ENCODE data around the gene PRPH2. TPM values are rescaled to one million over a fixed set of nuclear protein-coding genes. Genes with fewer than 3 reads are reported as not detected.
"Not testable (repeated sequence)": the region's sequence is repeated elsewhere in the genome, so short reads cannot be mapped to it uniquely, and the experiment has no call there.

PRPH2 gene
- polyA plus RNA-seq, 1 donor: 1.5 TPM

DNA sequence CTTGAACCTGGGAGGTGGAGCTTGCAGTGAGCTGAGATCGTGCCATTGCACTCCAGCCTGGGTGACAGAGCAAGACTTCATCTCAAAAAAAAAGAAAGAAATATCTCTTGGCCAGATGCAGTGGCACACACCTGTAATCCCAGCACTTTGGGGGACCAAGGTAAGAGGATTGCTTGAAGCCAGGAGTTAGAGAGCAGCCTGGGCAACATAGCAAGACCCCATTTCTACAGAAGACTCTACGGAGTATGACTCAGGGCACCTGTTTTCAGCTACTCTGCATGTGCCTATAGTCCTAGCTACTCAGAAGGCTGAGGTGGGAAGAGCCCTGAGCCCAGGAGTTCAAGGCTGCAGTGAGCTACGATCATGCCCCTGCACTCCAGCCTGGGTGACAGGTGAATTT lies 19.6 kb downstream of the PRPH2 start:
- H3K9me3 ChIP-seq (ENCODE audit: control insufficient read depth, low read depth, low read length); H3K4me3 ChIP-seq (ENCODE audit: low read length); H3K4me1 ChIP-seq (ENCODE audit: control insufficient read depth, insufficient read depth, low read length); H3K27me3 ChIP-seq (ENCODE audit: control insufficient read depth, insufficient read depth, low read length); DNase-seq; H3K36me3 ChIP-seq (ENCODE audit: control insufficient read depth, insufficient read depth, low read length); H3K27ac ChIP-seq (ENCODE audit: low read length): not testable (repeated sequence)
- WGBS (ENCODE audit: insufficient coverage, low lambda C conversion rate): no CpG with 5 or more reads among the region's 3 CpGs

DNA sequence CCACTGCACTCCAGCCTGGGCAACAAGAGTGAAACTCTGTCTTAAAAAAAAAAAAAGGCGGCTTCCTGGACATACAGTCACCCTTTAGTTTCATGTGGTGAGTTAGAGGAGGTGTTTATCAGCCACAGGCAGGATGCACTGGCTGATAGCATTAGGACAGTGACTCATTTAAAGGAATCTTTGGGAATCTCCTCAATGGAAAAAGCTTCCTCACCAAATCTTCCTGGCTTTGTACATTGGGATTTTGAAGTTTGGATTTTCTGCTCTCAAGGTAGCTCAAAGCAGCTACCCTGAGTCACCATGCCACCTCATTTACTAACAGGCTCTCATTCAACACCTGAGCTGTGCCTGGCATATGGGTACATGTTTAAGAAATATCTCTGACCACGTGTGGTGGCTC lies 20.2 kb downstream of the PRPH2 start:
- Histone ChIP-seq H3K9me3 (ENCODE audit: control insufficient read depth, low read depth, low read length) (no peaks in the 10 kb centered on the region), H3K27ac (ENCODE audit: low read length) (no peak overlapping the region), H3K36me3 (ENCODE audit: control insufficient read depth, insufficient read depth, low read length) (peaks cover 5% of the 10 kb centered on the region), H3K4me3 (ENCODE audit: low read length) (no peak overlapping the region), H3K4me1 (ENCODE audit: control insufficient read depth, insufficient read depth, low read length) (peaks cover 3% of the 10 kb centered on the region), H3K27me3 (ENCODE audit: control insufficient read depth, insufficient read depth, low read length) (no peaks in the 10 kb centered on the region)
- DNase-seq: no peak
- WGBS (ENCODE audit: insufficient coverage, low lambda C conversion rate): no CpG with 5 or more reads among the region's 2 CpGs

DNA sequence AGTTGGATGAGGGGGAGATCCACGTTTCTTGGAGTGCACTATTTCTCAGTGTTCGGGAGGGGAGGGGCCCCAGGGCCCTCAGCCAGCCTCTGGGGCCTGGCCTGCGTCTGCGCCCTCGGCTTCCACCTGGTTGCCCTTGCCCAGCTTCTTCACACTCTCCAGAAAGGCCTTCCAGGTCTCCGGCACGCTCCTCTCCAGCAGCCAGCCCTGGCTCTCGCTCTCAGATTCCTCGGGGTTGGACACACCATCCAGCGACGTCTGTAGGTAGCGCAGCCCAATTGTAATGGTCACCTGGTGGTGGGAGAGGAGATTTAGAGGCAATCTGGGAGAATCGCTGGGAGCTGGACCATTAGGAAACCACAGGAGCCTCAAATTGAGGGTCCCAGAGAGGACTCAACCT lies 24.2 kb downstream of the PRPH2 start:
- Histone ChIP-seq H3K27me3 (ENCODE audit: control insufficient read depth, insufficient read depth, low read length) (no peaks in the 10 kb centered on the region), H3K27ac (ENCODE audit: low read length) (no peak overlapping the region), H3K36me3 (ENCODE audit: control insufficient read depth, insufficient read depth, low read length) (peaks cover 23% of the 10 kb centered on the region), H3K4me3 (ENCODE audit: low read length) (no peak overlapping the region), H3K9me3 (ENCODE audit: control insufficient read depth, low read depth, low read length) (no peaks in the 10 kb centered on the region), H3K4me1 (ENCODE audit: control insufficient read depth, insufficient read depth, low read length) (no peaks in the 10 kb centered on the region)
- DNase-seq: no peak
- no CpG with 5 or more reads among the region's 13 CpGs for WGBS (ENCODE audit: insufficient coverage, low lambda C conversion rate)

DNA sequence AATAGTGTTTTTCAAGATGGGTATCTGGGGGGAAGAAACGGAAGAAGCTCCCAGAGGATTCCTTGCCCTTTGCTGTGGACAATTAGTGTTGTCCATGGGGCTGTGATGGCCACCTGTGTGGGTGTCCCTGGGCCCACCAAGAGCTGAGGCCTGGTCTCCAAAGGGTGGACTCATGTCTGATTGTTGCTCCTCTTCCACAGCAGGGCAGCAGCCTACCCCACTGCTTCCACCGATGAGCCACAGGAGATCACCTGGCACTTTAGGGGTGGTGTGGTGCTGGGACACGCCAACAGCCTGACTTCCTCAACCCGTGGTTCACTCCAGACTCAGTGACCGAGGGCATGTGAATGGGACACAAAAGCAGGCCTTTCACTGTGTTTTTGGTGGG lies 25.1 kb downstream of the PRPH2 start:
- Histone ChIP-seq H3K4me3 (ENCODE audit: low read length) (no peak overlapping the region), H3K9me3 (ENCODE audit: control insufficient read depth, low read depth, low read length) (no peaks in the 10 kb centered on the region), H3K36me3 (ENCODE audit: control insufficient read depth, insufficient read depth, low read length) (peaks cover 30% of the 10 kb centered on the region), H3K27me3 (ENCODE audit: control insufficient read depth, insufficient read depth, low read length) (no peaks in the 10 kb centered on the region), H3K4me1 (ENCODE audit: control insufficient read depth, insufficient read depth, low read length) (no peaks in the 10 kb centered on the region), H3K27ac (ENCODE audit: low read length) (no peak overlapping the region)
- no CpG with 5 or more reads among the region's 5 CpGs for WGBS (ENCODE audit: insufficient coverage, low lambda C conversion rate)
- DNase-seq: no peak

DNA sequence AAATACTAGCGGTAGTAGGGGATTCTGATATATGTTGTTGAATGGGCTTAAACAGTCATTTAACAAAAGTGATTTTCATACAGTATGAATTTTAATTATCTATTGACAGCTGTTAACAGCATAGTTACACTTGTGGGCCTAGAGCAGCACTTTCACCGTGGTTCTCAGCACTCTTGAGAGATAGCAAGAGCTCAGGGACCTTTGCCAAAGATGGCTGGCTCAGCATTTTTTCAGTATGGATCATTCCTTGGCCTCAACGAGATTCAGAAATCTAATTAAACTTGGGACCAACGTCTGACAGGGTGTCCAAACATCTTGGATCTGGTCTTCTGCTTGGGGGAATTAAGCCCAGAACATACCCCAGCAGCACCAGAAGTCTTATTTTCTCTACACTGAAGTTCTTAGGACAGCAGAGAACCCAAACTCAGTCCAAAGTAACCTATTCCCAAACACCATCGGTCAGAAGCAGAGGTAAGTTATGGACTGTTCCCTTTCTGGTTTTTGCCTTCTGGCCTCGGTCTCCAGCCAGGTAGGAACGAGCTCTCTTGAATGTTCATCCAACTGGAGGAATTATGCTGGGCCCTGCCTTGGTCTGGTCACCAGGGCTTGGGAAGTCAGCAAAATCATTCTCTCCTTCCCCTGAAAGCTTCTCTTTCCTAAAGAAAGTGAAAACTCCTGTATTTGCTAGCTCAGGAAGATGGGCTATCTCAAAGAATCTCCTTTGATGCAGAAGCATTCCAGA lies 25.7 kb downstream of the PRPH2 start:
- Histone ChIP-seq H3K27ac (ENCODE audit: low read length) (no peak overlapping the region), H3K36me3 (ENCODE audit: control insufficient read depth, insufficient read depth, low read length) (peaks cover 33% of the 10 kb centered on the region), H3K4me3 (ENCODE audit: low read length) (no peak overlapping the region), H3K27me3 (ENCODE audit: control insufficient read depth, insufficient read depth, low read length) (no peaks in the 10 kb centered on the region), H3K9me3 (ENCODE audit: control insufficient read depth, low read depth, low read length) (no peaks in the 10 kb centered on the region), H3K4me1 (ENCODE audit: control insufficient read depth, insufficient read depth, low read length) (no peaks in the 10 kb centered on the region)
- WGBS (ENCODE audit: insufficient coverage, low lambda C conversion rate): no CpG with 5 or more reads among the region's 7 CpGs
- DNase-seq: no peak

DNA sequence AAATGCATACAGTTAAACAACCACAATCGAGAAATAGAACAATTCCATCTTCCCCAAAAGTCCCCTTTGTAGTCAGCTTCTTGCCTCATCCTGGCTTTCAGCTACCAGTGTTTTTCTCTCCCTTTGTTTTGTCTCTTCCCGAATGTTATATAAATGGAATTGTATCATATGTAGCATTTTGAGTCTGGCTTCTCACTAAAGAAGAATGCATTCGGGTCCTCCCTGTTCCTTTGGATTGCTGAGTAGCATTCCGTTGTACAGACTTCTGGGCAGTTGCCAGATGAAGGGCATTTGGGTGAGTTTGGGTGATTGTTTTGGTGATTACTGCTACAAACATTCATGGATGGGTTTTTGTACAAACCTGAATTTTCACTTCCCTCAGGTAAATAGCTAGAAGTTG lies 27.8 kb downstream of the PRPH2 start:
- peaks cover 53% of the 10 kb centered on the region for H3K36me3 ChIP-seq (ENCODE audit: control insufficient read depth, insufficient read depth, low read length)
- H3K4me3 ChIP-seq (ENCODE audit: low read length): no peak overlapping the region
- H3K27me3 ChIP-seq (ENCODE audit: control insufficient read depth, insufficient read depth, low read length): no peaks in the 10 kb centered on the region
- H3K9me3 ChIP-seq (ENCODE audit: control insufficient read depth, low read depth, low read length): no peaks in the 10 kb centered on the region
- WGBS (ENCODE audit: insufficient coverage, low lambda C conversion rate): 100% methylated on average over 1 of the region's 4 CpGs
- H3K27ac ChIP-seq (ENCODE audit: low read length): no peak overlapping the region
- no peaks in the 10 kb centered on the region for H3K4me1 ChIP-seq (ENCODE audit: control insufficient read depth, insufficient read depth, low read length)
- no peak for DNase-seq

DNA sequence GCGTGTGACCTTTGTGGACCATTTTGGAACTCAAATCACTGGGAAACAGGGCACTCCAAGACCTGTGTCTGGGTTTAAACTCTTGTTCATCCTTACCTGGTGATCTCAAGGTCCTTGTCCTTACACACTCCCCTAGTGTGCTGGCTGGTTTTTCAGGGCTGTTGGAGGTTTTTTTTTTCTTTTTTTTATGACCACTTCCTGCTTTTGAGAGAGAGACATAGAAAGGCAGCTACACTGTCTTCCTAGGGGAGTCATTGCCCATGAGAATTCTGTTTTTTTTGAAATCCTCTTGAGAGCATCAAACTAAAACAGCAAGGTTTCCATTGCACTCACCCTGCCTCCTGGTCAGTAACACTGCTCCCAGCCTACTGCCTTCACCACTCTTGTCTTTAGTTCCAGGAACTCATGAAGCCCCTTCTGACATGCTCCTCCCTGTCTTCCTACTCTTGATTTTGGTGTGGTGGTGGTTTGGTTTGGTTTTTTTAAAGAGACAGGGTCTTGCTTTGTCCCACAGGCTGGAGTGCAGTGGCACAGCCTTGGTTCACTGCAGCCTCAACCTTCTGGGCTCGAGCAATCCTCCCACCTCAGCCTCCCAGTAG lies 28.6 kb downstream of the PRPH2 start:
- Histone ChIP-seq H3K27ac (ENCODE audit: low read length) (no peak overlapping the region), H3K4me1 (ENCODE audit: control insufficient read depth, insufficient read depth, low read length) (no peaks in the 10 kb centered on the region)

DNA sequence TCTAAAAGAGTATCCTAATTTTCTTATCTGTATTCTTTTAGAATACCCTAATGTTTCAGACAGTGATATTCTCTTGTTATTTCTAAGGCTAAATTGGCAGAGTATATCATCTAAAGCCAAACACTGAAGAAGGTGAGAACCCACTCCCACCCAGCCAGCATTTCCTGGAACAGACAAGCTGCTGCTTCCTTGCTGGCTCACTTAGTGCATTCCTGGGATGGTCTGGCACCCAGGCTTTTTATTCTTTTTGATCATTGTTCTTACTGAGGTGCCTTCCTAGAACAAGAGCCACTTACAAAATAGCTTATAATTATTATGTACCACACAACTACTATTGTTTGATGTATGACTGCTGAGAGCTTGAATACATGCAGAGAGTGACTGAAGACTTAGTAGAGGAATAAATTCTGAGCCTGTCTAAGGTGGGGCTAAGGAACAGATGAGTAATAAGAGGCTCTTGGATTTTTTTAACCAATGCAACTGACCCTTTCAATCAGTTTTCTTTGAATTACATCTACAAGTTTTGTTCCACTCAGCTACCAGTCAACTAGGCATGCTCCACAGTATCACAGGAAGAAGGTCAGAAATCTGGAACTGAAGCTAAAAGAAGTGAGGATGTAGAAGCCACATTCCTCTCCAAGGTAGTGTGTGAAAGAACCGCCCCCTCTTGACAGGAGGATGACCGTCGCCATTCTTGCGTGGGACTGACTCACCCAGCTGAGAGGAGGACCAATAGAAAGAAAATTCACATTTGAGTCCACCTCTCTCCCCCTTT lies 30.1 kb downstream of the PRPH2 start:
- DNase-seq: no peak
- H3K27me3 ChIP-seq (ENCODE audit: control insufficient read depth, insufficient read depth, low read length): no peaks in the 10 kb centered on the region
- no peaks in the 10 kb centered on the region for H3K4me1 ChIP-seq (ENCODE audit: control insufficient read depth, insufficient read depth, low read length)
- H3K9me3 ChIP-seq (ENCODE audit: control insufficient read depth, low read depth, low read length): peaks cover under 1% of the 10 kb centered on the region
- no peak overlapping the region for H3K4me3 ChIP-seq (ENCODE audit: low read length)
- no CpG with 5 or more reads among the region's 4 CpGs for WGBS (ENCODE audit: insufficient coverage, low lambda C conversion rate)
- H3K36me3 ChIP-seq (ENCODE audit: control insufficient read depth, insufficient read depth, low read length): peaks cover 66% of the 10 kb centered on the region
- no peak overlapping the region for H3K27ac ChIP-seq (ENCODE audit: low read length)

More for the DNA sequence above, 28.6 kb downstream of the PRPH2 start:
- DNase-seq: no peak
- no peaks in the 10 kb centered on the region for H3K9me3 ChIP-seq (ENCODE audit: control insufficient read depth, low read depth, low read length)
- H3K27me3 ChIP-seq (ENCODE audit: control insufficient read depth, insufficient read depth, low read length): no peaks in the 10 kb centered on the region
- peaks cover 61% of the 10 kb centered on the region for H3K36me3 ChIP-seq (ENCODE audit: control insufficient read depth, insufficient read depth, low read length)
- WGBS (ENCODE audit: insufficient coverage, low lambda C conversion rate): no CpG with 5 or more reads among the region's 2 CpGs
- no peak overlapping the region for H3K4me3 ChIP-seq (ENCODE audit: low read length)

DNA sequence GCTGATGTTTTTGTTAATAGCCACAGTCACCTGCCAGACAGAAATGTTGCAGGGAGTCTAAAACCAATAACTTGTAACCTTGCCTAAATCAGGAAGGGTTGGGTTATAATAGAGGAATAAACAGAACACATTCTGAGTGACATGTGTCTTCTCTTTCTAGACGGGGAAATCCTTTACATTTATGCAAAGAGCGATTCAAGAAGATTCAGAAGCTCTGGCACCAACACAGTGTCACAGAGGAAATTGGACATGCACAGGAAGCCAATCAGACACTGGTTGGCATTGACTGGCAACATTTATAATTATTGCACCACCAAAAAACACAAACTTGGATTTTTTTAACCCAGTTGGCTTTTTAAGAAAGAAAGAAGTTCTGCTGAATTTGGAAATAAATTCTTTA lies 31.5 kb downstream of the PRPH2 start:
- H3K36me3 ChIP-seq (ENCODE audit: control insufficient read depth, insufficient read depth, low read length): peaks cover 67% of the 10 kb centered on the region
- H3K4me1 ChIP-seq (ENCODE audit: control insufficient read depth, insufficient read depth, low read length): no peaks in the 10 kb centered on the region
- no CpG with 5 or more reads among the region's 2 CpGs for WGBS (ENCODE audit: insufficient coverage, low lambda C conversion rate)

DNA sequence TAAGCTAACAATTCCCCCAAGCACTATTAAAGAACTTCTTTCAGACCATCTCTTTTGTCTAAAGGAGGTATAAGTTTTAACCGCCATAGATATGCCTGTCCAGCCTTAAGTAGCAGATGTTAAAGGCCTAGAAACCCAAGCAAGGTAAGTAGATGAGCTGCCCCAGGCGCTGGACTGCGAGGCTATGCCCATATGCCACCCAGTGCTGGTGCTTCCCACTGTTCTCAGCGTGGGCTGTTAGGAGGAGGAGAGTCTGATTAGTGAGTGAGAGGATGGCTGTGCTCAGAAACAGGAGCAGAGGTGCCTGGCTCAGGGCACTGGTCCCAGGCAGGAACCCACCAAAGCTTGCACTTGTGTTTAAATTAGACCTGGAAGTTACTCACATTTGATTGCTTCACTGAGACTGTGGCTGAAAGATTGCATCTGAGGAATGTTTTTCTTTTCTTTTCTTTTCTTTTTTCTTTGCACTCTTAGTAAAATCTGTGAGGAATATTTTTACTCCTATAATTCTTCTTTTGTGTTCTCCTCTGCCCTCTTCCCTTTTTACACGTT lies 32.2 kb downstream of the PRPH2 start:
- no peak overlapping the region for H3K27ac ChIP-seq (ENCODE audit: low read length)
- 100% methylated on average over 1 of the region's 5 CpGs for WGBS (ENCODE audit: insufficient coverage, low lambda C conversion rate)

More for the DNA sequence above, 31.5 kb downstream of the PRPH2 start:
- H3K27ac ChIP-seq (ENCODE audit: low read length): no peak overlapping the region
- no peaks in the 10 kb centered on the region for H3K27me3 ChIP-seq (ENCODE audit: control insufficient read depth, insufficient read depth, low read length)
- H3K9me3 ChIP-seq (ENCODE audit: control insufficient read depth, low read depth, low read length): peaks cover 10% of the 10 kb centered on the region
- no peak for DNase-seq
- H3K4me3 ChIP-seq (ENCODE audit: low read length): no peak overlapping the region

More for the DNA sequence above, 32.2 kb downstream of the PRPH2 start:
- peaks cover 72% of the 10 kb centered on the region for H3K36me3 ChIP-seq (ENCODE audit: control insufficient read depth, insufficient read depth, low read length)
- no peak overlapping the region for H3K4me3 ChIP-seq (ENCODE audit: low read length)
- peaks cover 10% of the 10 kb centered on the region for H3K9me3 ChIP-seq (ENCODE audit: control insufficient read depth, low read depth, low read length)
- DNase-seq: no peak
- H3K4me1 ChIP-seq (ENCODE audit: control insufficient read depth, insufficient read depth, low read length): no peaks in the 10 kb centered on the region
- H3K27me3 ChIP-seq (ENCODE audit: control insufficient read depth, insufficient read depth, low read length): no peaks in the 10 kb centered on the region
